Karpas-422 (cell line): ENCODE results near the gene DHRS1. TPM values are rescaled to one million over a fixed set of nuclear protein-coding genes. Genes with fewer than 3 reads are reported as not detected.
"Not testable (repeated sequence)": the region's sequence is repeated elsewhere in the genome, so short reads cannot be mapped to it uniquely, and the experiment has no call there.

ENCODE experiments used
- DNase-seq: peaks from one replicate; pipeline ENCODE4 v3.0.0-alpha.2; 2015
- H2AFZ ChIP-seq: fragments of 200-600 bp; sonication (generic); 2 replicates; pipeline ENCODE4 v1.6.1; 2014; ENCODE audit warnings: antibody characterized with exemption, low read length, mixed read lengths
- H3K27ac ChIP-seq: fragments of 200-600 bp; sonication (generic); 2 replicates; pipeline ENCODE4 v1.5.1; 2014; ENCODE audit warnings: mild to moderate bottlenecking, low read length, moderate library complexity
- H3K27me3 ChIP-seq: fragments of 200-600 bp; sonication (generic); 2 replicates; pipeline ENCODE4 v1.6.1; 2014; ENCODE audit warnings: low read length, mixed read lengths
- H3K36me3 ChIP-seq: fragments of 200-600 bp; sonication (generic); 2 replicates; pipeline ENCODE4 v1.6.1; 2014; ENCODE audit warnings: low read length, mixed read lengths; ENCODE audit not compliant: insufficient read depth
- H3K4me1 ChIP-seq: fragments of 200-600 bp; sonication (generic); 2 replicates; pipeline ENCODE4 v1.6.1; 2014; ENCODE audit warnings: mild to moderate bottlenecking, low read length, mixed read lengths
- H3K4me2 ChIP-seq: fragments of 200-600 bp; sonication (generic); 2 replicates; pipeline ENCODE4 v1.6.1; 2014; ENCODE audit warnings: low read length, low read depth, mild to moderate bottlenecking; ENCODE audit not compliant: poor library complexity, severe bottlenecking
- H3K4me3 ChIP-seq: fragments of 200-600 bp; sonication (generic); 2 replicates; pipeline ENCODE4 v1.5.1; 2014; ENCODE audit warnings: mild to moderate bottlenecking, antibody characterized with exemption, low read length, mixed read lengths
- H3K79me2 ChIP-seq: fragments of 200-600 bp; sonication (generic); 2 replicates; pipeline ENCODE4 v1.6.1; 2014; ENCODE audit warnings: mild to moderate bottlenecking, low read length, mixed read lengths
- H3K9ac ChIP-seq: fragments of 200-600 bp; sonication (generic); 2 replicates; pipeline ENCODE4 v1.6.0; 2014; ENCODE audit warnings: low read length
- H3K9me2 ChIP-seq: fragments of 200-600 bp; sonication (generic), shearing (Covaris generic); replicated peaks from 2 replicates; pipeline ENCODE4 v1.6.0; 2014; ENCODE audit warnings: mild to moderate bottlenecking, low read length, moderate library complexity; ENCODE audit not compliant: insufficient read depth
- H3K9me3 ChIP-seq: fragments of 300-700, 200-600 bp; sonication (generic); 2 replicates; pipeline ENCODE4 v1.6.1; 2014; ENCODE audit warnings: low read length, mixed read lengths
- H4K20me1 ChIP-seq: fragments of 200-600 bp; sonication (generic); 2 replicates; pipeline ENCODE4 v1.6.1; 2014; ENCODE audit warnings: mild to moderate bottlenecking, antibody characterized with exemption, low read length, low read depth; ENCODE audit not compliant: insufficient read depth
- total RNA-seq: library from RNA; depleted of rRNA; stranded (reverse); fragments of >200 nt; shearing (Covaris generic); gene quantifications from 2 replicates; pipeline ENCODE4 v1.2.3, GENCODE V29; 2014; ENCODE audit warnings: low replicate concordance; rRNA removed

The DHRS1 gene
- total RNA-seq, 1 experiment from 2014 or later, result 35.9 TPM

- no peaks in the 10 kb centered on the region for H3K27me3 ChIP-seq
- no peak overlapping the region for H3K9ac ChIP-seq
- no peaks in the 10 kb centered on the region for H3K9me3 ChIP-seq
- H3K4me2 ChIP-seq, result no peak overlapping the region
- peaks cover 3% of the 10 kb centered on the region for H3K79me2 ChIP-seq
- no peak for DNase-seq
- no peaks in the 10 kb centered on the region for H3K9me2 ChIP-seq
- peaks cover 15% of the 10 kb centered on the region for H3K4me1 ChIP-seq
- no peak overlapping the region for H2AFZ ChIP-seq
- H3K36me3 ChIP-seq, result no peaks in the 10 kb centered on the region
- no peak overlapping the region for H3K27ac ChIP-seq
- peaks cover 3% of the 10 kb centered on the region; the same call in 1 of the 2 replicates for H4K20me1 ChIP-seq
- H3K4me3 ChIP-seq, result no peak overlapping the region
Observed at GRCh38 chr14:24246765-24247212, 52.8 kb downstream of the DHRS1 start.

- H3K9me3 ChIP-seq, H3K27me3 ChIP-seq, H3K4me3 ChIP-seq, H3K9me2 ChIP-seq, H2AFZ ChIP-seq, DNase-seq, H4K20me1 ChIP-seq, H3K36me3 ChIP-seq, H3K27ac ChIP-seq, H3K4me2 ChIP-seq, H3K9ac ChIP-seq: not testable (repeated sequence)
- peaks cover 29% of the 10 kb centered on the region for H3K4me1 ChIP-seq
- H3K79me2 ChIP-seq, result peaks cover 17% of the 10 kb centered on the region
Observed at GRCh38 chr14:24245350-24245749, 54.2 kb downstream of the DHRS1 start.

- H3K9ac ChIP-seq, result peak overlapping the region; percentile 79
- no peaks in the 10 kb centered on the region for H3K27me3 ChIP-seq
- peaks cover 27% of the 10 kb centered on the region for H3K79me2 ChIP-seq
- H3K9me3 ChIP-seq, result no peaks in the 10 kb centered on the region
- H3K4me3 ChIP-seq, result peak overlapping the region; percentile 79
- peak overlapping the region; percentile 92 for H3K4me2 ChIP-seq
- DNase-seq, result peak; percentile 81
- H3K27ac ChIP-seq, result peak overlapping the region; percentile 89
- H3K4me1 ChIP-seq, result peaks cover 37% of the 10 kb centered on the region
- no peaks in the 10 kb centered on the region for H3K9me2 ChIP-seq
- peaks cover 26% of the 10 kb centered on the region for H3K36me3 ChIP-seq
- peaks cover 6% of the 10 kb centered on the region; the same call in 1 of the 2 replicates for H4K20me1 ChIP-seq
- peak overlapping the region; percentile 52 for H2AFZ ChIP-seq
Observed at GRCh38 chr14:24243336-24243836, 56.2 kb downstream of the DHRS1 start.

GRCh38 chr14:24241829-24242443, 57.6 kb downstream of the DHRS1 start:
- Histone ChIP-seq H2AFZ (peak overlapping the region; percentile 40; the same call in 1 of the 2 replicates), H3K4me1 (peaks cover 37% of the 10 kb centered on the region), H3K27ac (peak overlapping the region; percentile 89), H3K9ac (peak overlapping the region; percentile 79), H4K20me1 (peaks cover 6% of the 10 kb centered on the region; the same call in 1 of the 2 replicates), H3K4me3 (peak overlapping the region; percentile 79), H3K36me3 (peaks cover 40% of the 10 kb centered on the region), H3K9me3 (no peaks in the 10 kb centered on the region), H3K27me3 (no peaks in the 10 kb centered on the region), H3K79me2 (peaks cover 27% of the 10 kb centered on the region), H3K9me2 (no peaks in the 10 kb centered on the region), H3K4me2 (peak overlapping the region; percentile 92)
- DNase-seq, result peak; percentile 98

Other genes starting within 250 kb of the DHRS1 start
- 58.4 and 110 TPM in 2 replicates for gene CARMIL3, start 247.8 kb downstream of the DHRS1 start, total RNA-seq
- gene CPNE6, start 228.2 kb downstream of the DHRS1 start, total RNA-seq, result 0.04 and 1.3 TPM in 2 replicates
- 106 and 151 TPM in 2 replicates for gene PCK2, start 205.5 kb downstream of the DHRS1 start, total RNA-seq
- 93.5 and 103 TPM in 2 replicates for gene DCAF11, start 185.0 kb downstream of the DHRS1 start, total RNA-seq
- 1.5 and 2.5 TPM in 2 replicates for gene NRL, start 184.8 kb downstream of the DHRS1 start, total RNA-seq
- gene FITM1, start 169.1 kb downstream of the DHRS1 start, total RNA-seq, result 0.89 and 1.6 TPM in 2 replicates
- 435 and 452 TPM in 2 replicates for gene PSME1, start 163.6 kb downstream of the DHRS1 start, total RNA-seq
- 35.3 and 95.4 TPM in 2 replicates for gene EMC9, start 158.2 kb downstream of the DHRS1 start, total RNA-seq
- gene PSME2, start 153.2 kb downstream of the DHRS1 start, total RNA-seq, result 469 and 536 TPM in 2 replicates
- gene RNF31, start 152.3 kb downstream of the DHRS1 start, total RNA-seq, result 82.0 and 153 TPM in 2 replicates
- gene IRF9, start 138.5 kb downstream of the DHRS1 start, total RNA-seq, result 72.7 and 79.8 TPM in 2 replicates
- gene REC8, start 127.7 kb downstream of the DHRS1 start, total RNA-seq, result 22.1 and 34.6 TPM in 2 replicates
- gene IPO4, start 111.0 kb downstream of the DHRS1 start, total RNA-seq, result 48.9 and 118 TPM in 2 replicates
- 31.3 and 49.0 TPM in 2 replicates for gene TM9SF1, start 104.3 kb downstream of the DHRS1 start, total RNA-seq
- gene TSSK4, start 94.1 kb downstream of the DHRS1 start, total RNA-seq, result 4.2 TPM in 1 of 2 replicates, not detected in the other
- gene CHMP4A, start 86.3 kb downstream of the DHRS1 start, total RNA-seq, result 36.8 and 94.6 TPM in 2 replicates
- gene MDP1, start 83.7 kb downstream of the DHRS1 start, total RNA-seq, result 30.7 and 35.4 TPM in 2 replicates
- 293 and 323 TPM in 2 replicates for gene NEDD8, start 67.4 kb downstream of the DHRS1 start, total RNA-seq
- gene GMPR2, start 66.9 kb downstream of the DHRS1 start, total RNA-seq, result 132 and 164 TPM in 2 replicates
- gene TINF2, start 57.2 kb downstream of the DHRS1 start, total RNA-seq, result 81.1 and 104 TPM in 2 replicates
- gene TGM1, start 36.6 kb downstream of the DHRS1 start, total RNA-seq, result 1.3 and 5.2 TPM in 2 replicates
- 45.1 and 64.1 TPM in 2 replicates for gene RABGGTA, start 28.2 kb downstream of the DHRS1 start, total RNA-seq
- gene NOP9, start 70 bp upstream of the DHRS1 start, total RNA-seq, result 42.0 and 44.7 TPM in 2 replicates
- 7.1 and 9.9 TPM in 2 replicates for gene CIDEB, start 8.2 kb upstream of the DHRS1 start, total RNA-seq
- gene LTB4R2, start 10.4 kb upstream of the DHRS1 start, total RNA-seq, result 12.9 and 41.5 TPM in 2 replicates
- 26.6 and 29.6 TPM in 2 replicates for gene LTB4R, start 11.7 kb upstream of the DHRS1 start, total RNA-seq
- 0.07 and 0.69 TPM in 2 replicates for gene ADCY4, start 35.3 kb upstream of the DHRS1 start, total RNA-seq
- 1.6 and 2.3 TPM in 2 replicates for gene RIPK3, start 40.2 kb upstream of the DHRS1 start, total RNA-seq
- 17.1 and 19.9 TPM in 2 replicates for gene NFATC4, start 68.4 kb upstream of the DHRS1 start, total RNA-seq
- not detected in 2 replicates for gene NYNRIN, start 99.2 kb upstream of the DHRS1 start, total RNA-seq
- gene CBLN3, start 129.9 kb upstream of the DHRS1 start, total RNA-seq, result 1.1 and 3.6 TPM in 2 replicates
- 50.8 and 109 TPM in 2 replicates for gene KHNYN, start 130.2 kb upstream of the DHRS1 start, total RNA-seq
- 53.3 and 77.2 TPM in 2 replicates for gene SDR39U1, start 143.0 kb upstream of the DHRS1 start, total RNA-seq
- gene CMA1, start 208.5 kb upstream of the DHRS1 start, total RNA-seq, result not detected in 2 replicates